Smooth muscle cell of the pulmonary artery (primary cell): ENCODE measurements around the gene GAREM1. TPM values are rescaled to one million over a fixed set of nuclear protein-coding genes. Genes with fewer than 3 reads are reported as not detected.

Experiments used
- total RNA-seq: library from RNA; depleted of rRNA; stranded (reverse); fragments of >200 nt; gene quantifications from 2 replicates; pipeline ENCODE4 v1.2.3, GENCODE V29; 2014

The GAREM1 gene
- 3.2 and 3.5 TPM in 2 replicates for total RNA-seq

GRCh38 chr18:32470714-32471633, at the start of gene GAREM1:
GAREM1 (minus strand) TSS chr18:32470882; CDS start chr18:32470428, 454 bp downstream.

